HG02798 (cell line): ENCODE data around the gene MAB21L2.
A peak's percentile ranks its signal among the peaks of the same experiment; 100 is the strongest.
"Not testable (repeated sequence)": the region's sequence is repeated elsewhere in the genome, so short reads cannot be mapped to it uniquely, and the experiment has no call there.

Experiments
- ATAC-seq: cut with Tn5 transposase; IDR thresholded peaks from one replicate; pipeline ENCODE4 v1.9.1; 2021; ENCODE audit warnings: mild to moderate bottlenecking; ENCODE audit not compliant: unreplicated experiment, poor library complexity

Gene MAB21L2

GRCh38 chr4:150582146-150582872, at the start of gene MAB21L2:
TSS of gene MAB21L2 (plus strand) at chr4:150582151. CDS start at chr4:150583030, 879 bp downstream.
- no peak for ATAC-seq

GRCh38 chr4:150533673-150534072, 48.3 kb upstream of the MAB21L2 start:
- ATAC-seq, result no peak

- no peak for ATAC-seq
Measured at GRCh38 chr4:150534818-150535217, 47.1 kb upstream of the MAB21L2 start.

- not testable (repeated sequence) for ATAC-seq
Measured at GRCh38 chr4:150537911-150538310, 44.0 kb upstream of the MAB21L2 start.

- ATAC-seq, result no peak
Measured at GRCh38 chr4:150540536-150540935, 41.4 kb upstream of the MAB21L2 start.

GRCh38 chr4:150540959-150541360, 41.0 kb upstream of the MAB21L2 start:
- no peak for ATAC-seq

- no peak for ATAC-seq
Measured at GRCh38 chr4:150541681-150542080, 40.3 kb upstream of the MAB21L2 start.

- no peak for ATAC-seq
Measured at GRCh38 chr4:150543042-150543441, 38.9 kb upstream of the MAB21L2 start.

- ATAC-seq, result no peak
Measured at GRCh38 chr4:150546286-150546685, 35.7 kb upstream of the MAB21L2 start.

- ATAC-seq, result no peak
Measured at GRCh38 chr4:150547154-150547838, 34.7 kb upstream of the MAB21L2 start.

- not testable (repeated sequence) for ATAC-seq
Measured at GRCh38 chr4:150557811-150558210, 24.1 kb upstream of the MAB21L2 start.

- ATAC-seq, result no peak
Measured at GRCh38 chr4:150561143-150561737, 20.7 kb upstream of the MAB21L2 start.

GRCh38 chr4:150562250-150562649, 19.7 kb upstream of the MAB21L2 start:
- no peak for ATAC-seq

- no peak for ATAC-seq
Measured at GRCh38 chr4:150562751-150563150, 19.2 kb upstream of the MAB21L2 start.

- not testable (repeated sequence) for ATAC-seq
Measured at GRCh38 chr4:150564967-150565366, 17.0 kb upstream of the MAB21L2 start.

GRCh38 chr4:150567070-150567469, 14.9 kb upstream of the MAB21L2 start:
- no peak for ATAC-seq

- ATAC-seq, result no peak
Measured at GRCh38 chr4:150569384-150569987, 12.5 kb upstream of the MAB21L2 start.

- ATAC-seq, result no peak
Measured at GRCh38 chr4:150569998-150570535, 11.9 kb upstream of the MAB21L2 start.

GRCh38 chr4:150570862-150571261, 11.1 kb upstream of the MAB21L2 start:
- ATAC-seq, result no peak

- peak; percentile 54 for ATAC-seq
Measured at GRCh38 chr4:150572704-150573504, 9.0 kb upstream of the MAB21L2 start.
